ENCODE data around the gene ZGRF1. TPM values are rescaled to one million over a fixed set of nuclear protein-coding genes. Genes with fewer than 3 reads are reported as not detected.
"Not testable (repeated sequence)": the region's sequence is repeated elsewhere in the genome, so short reads cannot be mapped to it uniquely, and the experiment has no call there.

Gene ZGRF1
- total and polyA plus RNA-seq, 2 donors (not counting 1 experiment from before 2014, with no cell fraction given): 4.6 to 13.0 TPM

GRCh38 chr4:112523008-112523721 is 113.5 kb downstream of the ZGRF1 start:
- Histone ChIP-seq H3K27ac (ENCODE audit: low read length in 2 of 2) (no peak overlapping the region), H3K4me3 (ENCODE audit: control extremely low read depth in 1 of 5, extremely low read depth in 1 of 5, insufficient read depth in 1 of 5, low read depth in 2 of 5, low read length in 4 of 5) (peak overlapping the region; percentile 33 to 63 (median 54)), H2AFZ (ENCODE audit: insufficient read depth, low read depth, low read length, poor library complexity, severe bottlenecking) (peak overlapping the region; percentile 68), H3K4me2 (replicated peaks; ENCODE audit: low read depth, low read length, poor library complexity, severe bottlenecking) (peak overlapping the region; percentile 89), H3K27me3 (replicated peaks in 1 of 4; ENCODE audit: control extremely low read depth in 1 of 4, control insufficient read depth in 3 of 4, insufficient read depth in 4 of 4, low read length in 3 of 4) (peaks cover 0 to 60% (median 55%) of the 10 kb centered on the region in 4 experiments), H3K79me2 (ENCODE audit: control insufficient read depth, insufficient read depth, low read length) (no peaks in the 10 kb centered on the region), H3K36me3 (replicated peaks in 1 of 2; ENCODE audit: control extremely low read depth in 1 of 2, control insufficient read depth in 1 of 2, extremely low read depth in 1 of 2, insufficient read depth in 2 of 2, low read length in 1 of 2) (no peaks in the 10 kb centered on the region), H3K9me3 (ENCODE audit: control extremely low read depth in 1 of 3, control insufficient read depth in 2 of 3, insufficient read depth in 1 of 3, low read length in 2 of 3) (peaks cover 0 to 37% (median 23%) of the 10 kb centered on the region in 3 donors), H3K4me1 (ENCODE audit: control insufficient read depth in 2 of 2, insufficient read depth in 2 of 2, low read length in 2 of 2) (peaks cover 39 to 48% of the 10 kb centered on the region in 2 donors), H4K20me1 (ENCODE audit: control insufficient read depth, insufficient read depth, low read length, poor library complexity, severe bottlenecking) (no peaks in the 10 kb centered on the region), H3K9ac (ENCODE audit: low read length) (peak overlapping the region; percentile 65)
- intact Hi-C loops (cut with micrococcal nuclease): loop anchor here (1.0 to 2.0 kb wide), 4 partner anchors 8 to 378 kb away; partner anchors contain the start of gene FAM241A
- Mint-ChIP-seq H3K9me3 (ENCODE audit: insufficient read depth) (no peaks in the 10 kb centered on the region), H3K27me3 (peaks cover 72% of the 10 kb centered on the region), H3K4me3 (peak overlapping the region; percentile 90), H3K4me1 (peaks cover 41% of the 10 kb centered on the region), H3K27ac (no peak overlapping the region)
- ATAC-seq (ENCODE audit: low read depth) (peak; percentile 42), DNase-seq (peak; percentile 71)
- ChIA-PET POLR2A (interaction anchor here (1.1 kb wide), 1 partner anchor 12 kb away, joined by 8 read pairs; no protein-coding TSS in a partner anchor), CTCF (interaction anchor here (0.6 to 6.8 kb wide), 18 partner anchors 9 to 422 kb away, joined by 3 to 75 read pairs (median 4); partner anchors contain the start of gene ALPK1)
- peak; percentile 33 for TF ChIP-seq EZH2 (IDR thresholded peaks at IDR 0.05; ENCODE audit: borderline replicate concordance, insufficient read depth, low read depth, low read length, poor library complexity, severe bottlenecking)
- TF ChIP-seq CTCF (IDR thresholded peaks at IDR 0.05): no peak
- WGBS (ENCODE audit: insufficient coverage): 6% methylated on average over 28 of the region's 37 CpGs

DNA sequence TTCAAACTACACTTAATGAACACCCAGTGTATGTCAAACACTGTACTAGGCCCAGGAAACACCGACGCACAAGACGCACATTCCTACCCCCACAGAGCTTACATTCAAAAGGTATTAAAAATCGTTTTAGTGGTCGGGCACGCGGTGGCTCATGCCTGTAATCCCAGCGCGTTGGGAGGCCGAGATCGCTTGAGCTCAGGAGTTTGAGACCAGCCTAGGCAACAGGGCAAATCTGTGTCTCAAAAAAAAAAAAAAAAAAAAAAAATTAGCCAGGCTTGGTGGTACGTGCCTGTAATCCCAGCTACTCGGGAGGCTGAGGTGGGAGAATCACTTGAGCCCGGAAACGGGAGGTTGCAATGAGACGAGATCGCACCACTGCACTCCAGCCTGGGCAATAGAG is 114.3 kb downstream of the ZGRF1 start:
- H3K9me3 Mint-ChIP-seq (ENCODE audit: insufficient read depth); H4K20me1 ChIP-seq (ENCODE audit: control insufficient read depth, insufficient read depth, low read length, poor library complexity, severe bottlenecking); H3K27ac Mint-ChIP-seq; H3K27ac ChIP-seq (ENCODE audit: low read length in 2 of 2); H3K79me2 ChIP-seq (ENCODE audit: control insufficient read depth, insufficient read depth, low read length); H3K9ac ChIP-seq (ENCODE audit: low read length); H3K36me3 ChIP-seq (replicated peaks in 1 of 2; ENCODE audit: control extremely low read depth in 1 of 2, control insufficient read depth in 1 of 2, extremely low read depth in 1 of 2, insufficient read depth in 2 of 2, low read length in 1 of 2); H2AFZ ChIP-seq (ENCODE audit: insufficient read depth, low read depth, low read length, poor library complexity, severe bottlenecking); ATAC-seq (ENCODE audit: low read depth): not testable (repeated sequence)
- H3K4me1 Mint-ChIP-seq: peaks cover 48% of the 10 kb centered on the region
- peaks cover 0 to 38% (median 23%) of the 10 kb centered on the region in 3 donors for H3K9me3 ChIP-seq (ENCODE audit: control extremely low read depth in 1 of 3, control insufficient read depth in 2 of 3, insufficient read depth in 1 of 3, low read length in 2 of 3)
- WGBS (ENCODE audit: insufficient coverage): 9% methylated on average over 12 of the region's 17 CpGs
- ChIA-PET CTCF (interaction anchor here (0.6 to 6.8 kb wide), 8 partner anchors 10 to 422 kb away, joined by 3 to 75 read pairs (median 21); partner anchors contain the start of gene ALPK1), POLR2A (interaction anchor here (1.1 kb wide), 1 partner anchor 12 kb away, joined by 8 read pairs; no protein-coding TSS in a partner anchor)
- peaks cover 0 to 67% (median 61%) of the 10 kb centered on the region in 4 experiments for H3K27me3 ChIP-seq (replicated peaks in 1 of 4; ENCODE audit: control extremely low read depth in 1 of 4, control insufficient read depth in 3 of 4, insufficient read depth in 4 of 4, low read length in 3 of 4)
- DNase-seq: peak; percentile 28
- intact Hi-C loops (cut with micrococcal nuclease): loop anchor here (2.0 kb wide), 1 partner anchor 378 kb away; the partner anchor contains the start of gene FAM241A
- H3K4me1 ChIP-seq (ENCODE audit: control insufficient read depth in 2 of 2, insufficient read depth in 2 of 2, low read length in 2 of 2): peaks cover 44 to 56% of the 10 kb centered on the region in 2 donors
- H3K4me2 ChIP-seq (replicated peaks; ENCODE audit: low read depth, low read length, poor library complexity, severe bottlenecking): peak overlapping the region; percentile 89
- peaks cover 80% of the 10 kb centered on the region for H3K27me3 Mint-ChIP-seq
- H3K4me3 ChIP-seq (ENCODE audit: control extremely low read depth in 1 of 5, extremely low read depth in 1 of 5, insufficient read depth in 1 of 5, low read depth in 2 of 5, low read length in 4 of 5): peak overlapping the region in 1 of 5 experiments; percentile 63
- H3K4me3 Mint-ChIP-seq: peak overlapping the region; percentile 90

All from B cell (primary cell).